Hepatocyte (in vitro differentiated cells): ENCODE measurements around the gene PDZRN4. TPM values are rescaled to one million over a fixed set of nuclear protein-coding genes. Genes with fewer than 3 reads are reported as not detected.

Experiments used
- DNase-seq: peaks from one replicate; pipeline ENCODE4 v3.0.0-alpha.2; 2016; ENCODE audit warnings: low spot score
- H2AFZ ChIP-seq: fragments of 200-600 bp; sonication (generic); 2 replicates; pipeline ENCODE4 v1.6.0; 2016; ENCODE audit warnings: antibody characterized with exemption, mild to moderate bottlenecking
- H3K27ac ChIP-seq: fragments of 200-600 bp; sonication (generic); 2 replicates; pipeline ENCODE4 v1.5.1; 2016; ENCODE audit warnings: mild to moderate bottlenecking
- H3K27me3 ChIP-seq: fragments of 200-600 bp; sonication (generic); 2 replicates; pipeline ENCODE4 v1.6.1; 2016
- H3K36me3 ChIP-seq: fragments of 200-600 bp; sonication (generic); replicated peaks from 2 replicates; pipeline ENCODE4 v1.5.1; 2016; ENCODE audit warnings: low read depth; ENCODE audit not compliant: insufficient read depth
- H3K4me1 ChIP-seq: fragments of 200-600 bp; sonication (generic); 2 replicates; pipeline ENCODE4 v1.5.1; 2016; ENCODE audit warnings: mild to moderate bottlenecking, moderate library complexity; ENCODE audit not compliant: insufficient read depth
- H3K4me2 ChIP-seq: fragments of 200-600 bp; sonication (generic); 2 replicates; pipeline ENCODE4 v1.6.0; 2016
- H3K4me3 ChIP-seq: fragments of 200-600 bp; sonication (generic); 2 replicates; pipeline ENCODE4 v1.5.1; 2016; ENCODE audit warnings: mild to moderate bottlenecking
- H3K79me2 ChIP-seq: fragments of 200-600 bp; sonication (generic); 2 replicates; pipeline ENCODE4 v1.6.0; 2017; ENCODE audit warnings: mild to moderate bottlenecking
- H3K9me2 ChIP-seq: fragments of 200-600 bp; sonication (generic); replicated peaks from 2 replicates; pipeline ENCODE4 v1.6.0; 2017; ENCODE audit warnings: mild to moderate bottlenecking; ENCODE audit not compliant: insufficient read depth
- H3K9me3 ChIP-seq: fragments of 200-600 bp; sonication (generic); 2 replicates; pipeline ENCODE4 v1.5.1; 2016; ENCODE audit warnings: low read depth, mild to moderate bottlenecking
- H4K20me1 ChIP-seq: fragments of 200-600 bp; sonication (generic); 2 replicates; pipeline ENCODE4 v1.6.0; 2016; ENCODE audit warnings: mild to moderate bottlenecking; ENCODE audit not compliant: insufficient read depth, poor library complexity, severe bottlenecking
- EZH2 ChIP-seq: fragments of 200-600 bp; sonication (generic); IDR thresholded peaks from 2 replicates; pipeline ENCODE4 v1.6.1; 2016; ENCODE audit warnings: antibody characterized with exemption, mild to moderate bottlenecking, borderline replicate concordance
- EZH2phosphoT487 ChIP-seq: fragments of 200-600 bp; sonication (generic); IDR thresholded peaks from one replicate; pipeline ENCODE4 v1.6.1; 2018; ENCODE audit warnings: antibody characterized with exemption, mild to moderate bottlenecking, low read depth, moderate library complexity; ENCODE audit not compliant: unreplicated experiment, severe bottlenecking
- WGBS: methylation state at CpG from one replicate; pipeline ENCODE4 v1.1.6; 2016; ENCODE audit warnings: low lambda C conversion rate; ENCODE audit errors: missing lambda C conversion rate; 5-methylcytosine and 5-hydroxymethylcytosine counted together
- polyA plus RNA-seq: library from polyadenylated mRNA; unstranded; fragments of >200 nt; fragmentation: Nextera tagmentation; extraction: Ambion mirVana; gene quantifications from 2 replicates; pipeline ENCODE4 v1.2.1, GENCODE V29; 2016
- total RNA-seq: library from RNA; depleted of rRNA; stranded (reverse); fragments of >200 nt; gene quantifications from 2 replicates; pipeline ENCODE4 v1.2.3, GENCODE V29; 2014
- TF ChIP-seq, protein P1 (sequence below): fragments of 200-600 bp; sonication (generic); IDR thresholded peaks from 2 replicates; pipeline ENCODE4 v1.5.1; 2016; ENCODE audit warnings: antibody characterized with exemption, mild to moderate bottlenecking; ENCODE audit not compliant: poor library complexity

PDZRN4 gene
- total and polyA plus RNA-seq, 2 experiments from 2014 or later, result 2.2 to 2.3 TPM

DNA sequence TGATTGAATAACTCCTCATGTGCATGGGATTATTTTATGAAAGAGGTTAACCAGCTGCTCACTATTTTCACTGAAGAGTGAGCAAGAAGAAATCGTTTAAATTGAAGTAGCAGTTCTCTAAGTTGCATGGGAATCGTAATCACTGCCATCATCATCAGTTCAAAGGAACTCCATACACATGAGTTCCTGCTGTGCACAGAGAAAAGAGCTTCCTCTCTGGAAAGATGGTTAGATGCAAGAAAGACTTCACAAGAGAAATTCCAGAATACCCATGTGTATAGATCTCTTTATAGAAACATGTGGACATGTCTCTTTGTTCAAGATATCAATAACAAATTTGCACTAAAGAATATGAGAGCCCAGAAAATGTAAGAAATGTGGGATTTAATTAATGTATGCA lies 291.3 kb downstream of the PDZRN4 start:
- DNase-seq, result no peak

DNA sequence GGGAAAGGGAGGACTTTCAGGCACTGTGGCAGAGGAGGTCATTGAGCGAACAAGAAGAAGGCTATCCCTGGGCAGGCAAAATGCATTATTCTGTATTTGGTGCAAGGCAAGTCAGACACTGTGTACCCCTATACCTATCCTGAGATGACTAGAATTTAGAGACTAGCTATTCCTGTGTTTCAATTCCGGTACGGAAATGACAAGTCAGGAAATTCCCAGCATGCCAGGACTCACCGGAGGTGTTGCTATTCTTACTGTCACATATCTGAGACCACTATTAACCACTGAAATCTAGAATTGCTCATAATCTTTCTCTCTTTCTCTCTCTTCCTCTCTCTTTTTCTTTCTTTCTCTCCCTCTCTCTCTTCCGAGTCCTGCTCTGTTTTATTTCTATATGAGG lies 297.1 kb downstream of the PDZRN4 start:
- Histone ChIP-seq H3K27me3 (no peaks in the 10 kb centered on the region), H3K4me2 (no peak overlapping the region), H3K9me3 (no peaks in the 10 kb centered on the region), H3K79me2 (no peaks in the 10 kb centered on the region), H3K9me2 (no peaks in the 10 kb centered on the region), H3K36me3 (no peaks in the 10 kb centered on the region), H3K27ac (no peak overlapping the region), H3K4me1 (no peaks in the 10 kb centered on the region), H3K4me3 (no peak overlapping the region), H4K20me1 (no peaks in the 10 kb centered on the region), H2AFZ (no peak overlapping the region)
- TF ChIP-seq, protein P1, sequence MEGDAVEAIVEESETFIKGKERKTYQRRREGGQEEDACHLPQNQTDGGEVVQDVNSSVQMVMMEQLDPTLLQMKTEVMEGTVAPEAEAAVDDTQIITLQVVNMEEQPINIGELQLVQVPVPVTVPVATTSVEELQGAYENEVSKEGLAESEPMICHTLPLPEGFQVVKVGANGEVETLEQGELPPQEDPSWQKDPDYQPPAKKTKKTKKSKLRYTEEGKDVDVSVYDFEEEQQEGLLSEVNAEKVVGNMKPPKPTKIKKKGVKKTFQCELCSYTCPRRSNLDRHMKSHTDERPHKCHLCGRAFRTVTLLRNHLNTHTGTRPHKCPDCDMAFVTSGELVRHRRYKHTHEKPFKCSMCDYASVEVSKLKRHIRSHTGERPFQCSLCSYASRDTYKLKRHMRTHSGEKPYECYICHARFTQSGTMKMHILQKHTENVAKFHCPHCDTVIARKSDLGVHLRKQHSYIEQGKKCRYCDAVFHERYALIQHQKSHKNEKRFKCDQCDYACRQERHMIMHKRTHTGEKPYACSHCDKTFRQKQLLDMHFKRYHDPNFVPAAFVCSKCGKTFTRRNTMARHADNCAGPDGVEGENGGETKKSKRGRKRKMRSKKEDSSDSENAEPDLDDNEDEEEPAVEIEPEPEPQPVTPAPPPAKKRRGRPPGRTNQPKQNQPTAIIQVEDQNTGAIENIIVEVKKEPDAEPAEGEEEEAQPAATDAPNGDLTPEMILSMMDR, result no peak
- TF ChIP-seq EZH2 (no peak), EZH2phosphoT487 (no peak)
- 80% methylated on average over 5 of the region's 5 CpGs for WGBS
- DNase-seq, result no peak

More for the DNA sequence above, 291.3 kb downstream of the PDZRN4 start:
- Histone ChIP-seq H2AFZ (no peak overlapping the region), H3K4me3 (no peak overlapping the region), H3K27ac (no peak overlapping the region), H3K4me1 (no peaks in the 10 kb centered on the region), H4K20me1 (no peaks in the 10 kb centered on the region), H3K9me2 (no peaks in the 10 kb centered on the region), H3K79me2 (no peaks in the 10 kb centered on the region), H3K9me3 (no peaks in the 10 kb centered on the region), H3K4me2 (no peak overlapping the region), H3K27me3 (no peaks in the 10 kb centered on the region), H3K36me3 (no peaks in the 10 kb centered on the region)
- TF ChIP-seq EZH2phosphoT487 (no peak), EZH2 (no peak)
- TF ChIP-seq, protein P1, result no peak
- 89% methylated on average over 2 of the region's 2 CpGs for WGBS

DNA sequence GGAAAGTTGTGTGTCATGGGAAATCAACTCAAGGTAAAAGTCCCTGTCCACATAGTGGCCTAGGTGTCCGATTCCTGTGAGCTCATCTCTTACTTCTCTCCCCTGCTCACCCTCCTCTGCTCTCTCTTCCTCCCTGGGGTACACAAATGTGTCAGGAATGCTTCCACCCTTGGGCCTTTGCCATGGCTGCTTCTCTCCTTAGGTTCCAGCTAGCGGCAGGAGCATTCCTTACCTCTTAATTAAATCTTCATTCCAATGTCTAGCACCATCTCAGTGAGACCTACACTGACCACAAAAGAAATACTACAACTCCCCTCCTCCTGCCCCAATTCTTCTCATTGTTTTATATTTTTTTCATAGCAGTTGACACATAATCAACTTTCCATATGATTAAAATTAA lies 298.6 kb downstream of the PDZRN4 start:
- Histone ChIP-seq H3K4me3 (no peak overlapping the region), H3K27ac (no peak overlapping the region), H3K36me3 (no peaks in the 10 kb centered on the region), H3K4me1 (no peaks in the 10 kb centered on the region), H3K9me2 (no peaks in the 10 kb centered on the region), H3K79me2 (no peaks in the 10 kb centered on the region), H3K9me3 (no peaks in the 10 kb centered on the region), H3K27me3 (no peaks in the 10 kb centered on the region), H2AFZ (no peak overlapping the region), H4K20me1 (no peaks in the 10 kb centered on the region), H3K4me2 (no peak overlapping the region)
- 95% methylated on average over 2 of the region's 2 CpGs for WGBS
- DNase-seq, result no peak
- TF ChIP-seq EZH2phosphoT487, result no peak
- TF ChIP-seq, protein P1, result no peak
- TF ChIP-seq EZH2, result no peak

DNA sequence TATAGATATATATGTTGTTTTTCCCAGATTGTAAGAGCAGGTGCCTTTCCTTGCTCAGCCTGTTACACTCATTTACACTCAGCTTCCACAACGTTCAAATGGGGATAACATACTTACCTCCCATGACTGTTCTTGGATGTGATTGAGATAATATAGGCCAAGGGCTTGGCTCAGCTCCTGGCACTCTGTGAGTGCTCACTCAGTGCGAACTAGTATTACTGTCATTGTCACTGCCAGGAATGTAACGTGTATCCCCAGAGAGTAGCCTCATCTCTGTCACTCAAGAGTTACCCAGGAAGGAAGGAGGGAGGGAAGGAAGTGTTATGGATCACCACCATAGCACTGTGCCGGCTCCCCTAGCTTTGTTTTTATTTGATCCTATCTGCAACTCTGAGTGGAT lies 307.9 kb downstream of the PDZRN4 start:
- H3K9me2 ChIP-seq, result no peaks in the 10 kb centered on the region
- WGBS, result 85% methylated on average over 4 of the region's 4 CpGs
- no peak overlapping the region for H3K4me2 ChIP-seq
- DNase-seq, result no peak
- H2AFZ ChIP-seq, result no peak overlapping the region
- no peaks in the 10 kb centered on the region for H3K36me3 ChIP-seq
- no peaks in the 10 kb centered on the region for H4K20me1 ChIP-seq
- TF ChIP-seq EZH2phosphoT487, result no peak
- no peak for TF ChIP-seq EZH2
- TF ChIP-seq, protein P1, result no peak
- H3K4me3 ChIP-seq, result no peak overlapping the region
- no peaks in the 10 kb centered on the region for H3K9me3 ChIP-seq
- no peaks in the 10 kb centered on the region for H3K79me2 ChIP-seq
- H3K27me3 ChIP-seq, result no peaks in the 10 kb centered on the region
- no peaks in the 10 kb centered on the region for H3K4me1 ChIP-seq
- no peak overlapping the region for H3K27ac ChIP-seq
